ENCODE data around the gene IFIT3. TPM values are rescaled to one million over a fixed set of nuclear protein-coding genes. Genes with fewer than 3 reads are reported as not detected.
"Not testable (repeated sequence)": the region's sequence is repeated elsewhere in the genome, so short reads cannot be mapped to it uniquely, and the experiment has no call there.

IFIT3 gene
- total RNA-seq, 1 experiment from 2014 or later, result 24.0 TPM

DNA sequence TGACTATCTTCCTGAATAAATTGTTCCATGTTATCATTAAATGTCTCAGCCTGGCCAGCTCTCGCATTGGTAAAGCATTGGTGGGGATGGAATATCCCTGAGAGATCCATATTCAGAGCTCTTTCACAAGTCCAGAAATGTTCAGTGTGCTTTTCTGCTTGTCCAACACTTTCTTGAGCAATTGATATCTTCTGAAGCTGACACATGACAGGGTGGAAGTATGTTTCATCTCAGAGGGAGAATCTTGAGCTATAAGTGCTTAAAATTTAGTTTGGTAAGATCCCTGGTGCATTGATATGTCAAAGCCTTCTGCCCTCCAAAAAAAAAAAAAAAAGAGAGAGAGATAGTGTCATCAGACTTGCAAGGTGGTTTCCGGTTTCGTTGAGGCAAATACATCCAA lies 7.4 kb downstream of the IFIT3 start:
- no peak for DNase-seq (ENCODE audit: low read depth)

DNA sequence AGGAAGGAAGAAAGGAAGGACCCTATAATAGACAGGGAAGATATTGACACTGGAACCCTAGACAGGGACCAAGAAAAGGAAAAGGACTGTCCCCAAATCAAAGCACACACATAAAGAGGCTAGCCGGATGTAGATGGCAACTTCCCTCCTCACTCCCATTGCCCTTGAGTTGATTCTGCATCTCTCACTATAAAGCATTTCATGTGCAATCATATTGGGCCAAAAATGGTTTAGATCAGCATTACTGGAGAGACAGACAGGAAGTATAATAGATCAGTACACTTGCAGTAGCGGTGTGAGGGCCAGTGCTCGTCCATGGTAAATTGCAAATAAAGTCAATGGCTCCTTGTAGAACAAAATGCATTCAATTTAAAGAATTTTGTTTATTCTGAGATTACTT lies 8.4 kb downstream of the IFIT3 start:
- no peak for DNase-seq (ENCODE audit: low read depth)

DNA sequence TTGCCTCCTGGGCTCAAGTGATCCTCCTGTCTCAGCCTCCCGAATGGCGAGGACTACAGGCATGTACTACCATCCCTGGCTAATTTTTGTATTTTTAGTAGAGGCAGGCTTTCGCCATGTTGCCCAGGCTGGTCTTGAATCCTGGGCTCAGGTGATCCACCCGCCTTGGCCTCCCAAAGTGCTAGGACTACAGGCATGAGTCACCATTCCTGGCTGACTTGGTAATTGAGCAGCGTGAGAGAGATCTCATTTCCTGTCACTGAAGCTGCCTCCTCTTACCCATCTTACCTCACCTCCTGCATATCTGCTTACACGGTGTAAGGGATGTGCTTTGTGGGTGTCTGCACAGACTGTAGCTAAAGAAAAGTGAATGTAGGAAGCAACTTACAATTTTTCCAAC lies 9.7 kb downstream of the IFIT3 start:
- DNase-seq (ENCODE audit: low read depth), result peak; percentile 54

DNA sequence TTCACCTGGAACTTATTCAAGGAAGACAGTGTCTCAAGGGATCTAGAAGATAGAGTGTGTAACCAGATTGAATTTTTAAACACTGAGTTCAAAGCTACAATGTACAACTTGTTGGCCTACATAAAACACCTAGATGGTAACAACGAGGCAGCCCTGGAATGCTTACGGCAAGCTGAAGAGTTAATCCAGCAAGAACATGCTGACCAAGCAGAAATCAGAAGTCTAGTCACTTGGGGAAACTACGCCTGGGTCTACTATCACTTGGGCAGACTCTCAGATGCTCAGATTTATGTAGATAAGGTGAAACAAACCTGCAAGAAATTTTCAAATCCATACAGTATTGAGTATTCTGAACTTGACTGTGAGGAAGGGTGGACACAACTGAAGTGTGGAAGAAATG lies 10.9 kb downstream of the IFIT3 start:
- DNase-seq (ENCODE audit: low read depth), result no peak

DNA sequence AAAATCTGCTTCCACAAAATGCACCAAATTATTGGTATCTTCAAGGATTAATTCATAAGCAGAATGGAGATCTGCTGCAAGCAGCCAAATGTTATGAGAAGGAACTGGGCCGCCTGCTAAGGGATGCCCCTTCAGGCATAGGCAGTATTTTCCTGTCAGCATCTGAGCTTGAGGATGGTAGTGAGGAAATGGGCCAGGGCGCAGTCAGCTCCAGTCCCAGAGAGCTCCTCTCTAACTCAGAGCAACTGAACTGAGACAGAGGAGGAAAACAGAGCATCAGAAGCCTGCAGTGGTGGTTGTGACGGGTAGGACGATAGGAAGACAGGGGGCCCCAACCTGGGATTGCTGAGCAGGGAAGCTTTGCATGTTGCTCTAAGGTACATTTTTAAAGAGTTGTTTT lies 12.1 kb downstream of the IFIT3 start:
- DNase-seq (ENCODE audit: low read depth), result no peak

DNA sequence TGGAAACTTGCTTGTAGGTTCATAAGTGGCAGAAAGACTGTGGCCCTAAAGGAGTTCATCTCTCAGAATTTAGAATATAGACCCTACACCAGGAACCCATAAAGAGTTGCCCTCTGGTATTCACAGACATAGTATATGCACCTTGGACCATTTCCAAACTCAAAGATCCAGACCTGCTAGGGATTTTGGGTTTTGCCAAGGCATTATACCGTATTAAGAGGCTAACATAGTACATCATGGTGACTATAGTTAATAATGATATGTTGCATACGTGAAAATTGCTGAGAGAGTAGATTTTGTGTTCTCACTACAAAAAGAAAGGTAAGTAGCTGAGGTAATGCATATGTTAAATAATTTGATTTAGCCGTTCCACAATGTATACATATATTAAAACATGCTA lies 13.9 kb downstream of the IFIT3 start:
- no peak for DNase-seq (ENCODE audit: low read depth)

DNA sequence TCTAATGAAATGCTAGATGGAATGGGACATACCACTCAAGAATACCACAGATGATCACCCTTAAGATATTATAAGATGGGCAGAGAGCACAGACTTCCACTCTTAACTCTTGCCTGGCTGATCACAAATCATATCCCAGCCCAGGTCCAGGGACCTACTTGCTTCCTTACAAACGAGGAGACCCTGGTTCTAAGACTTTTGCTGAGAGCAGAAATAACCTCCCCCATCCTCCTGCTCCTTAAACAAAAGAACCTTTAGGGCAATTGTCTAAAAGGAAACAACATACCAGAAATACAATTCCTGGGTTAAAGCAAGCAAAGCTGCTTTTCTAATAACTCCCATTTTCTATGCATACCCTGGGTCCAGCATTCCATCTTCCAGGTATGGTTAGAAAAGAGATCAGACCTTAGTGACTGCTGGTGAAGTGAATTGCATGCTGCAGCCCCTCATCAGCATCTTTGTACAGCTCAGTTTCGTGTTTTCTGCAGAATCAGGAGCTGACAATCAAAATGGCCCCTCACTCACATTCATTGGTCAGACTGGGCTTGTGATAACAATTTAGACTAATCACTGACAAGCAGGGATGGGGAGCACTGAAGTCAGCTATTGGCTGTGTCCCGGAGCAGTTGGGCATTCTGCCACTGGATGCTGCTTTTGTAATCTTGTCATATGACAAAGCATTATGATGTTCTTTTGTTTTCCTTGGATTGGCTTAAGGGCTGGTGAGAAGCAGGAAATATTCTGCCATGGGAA lies 14.6 kb downstream of the IFIT3 start:
- DNase-seq (ENCODE audit: low read depth), result peak; percentile 84

DNA sequence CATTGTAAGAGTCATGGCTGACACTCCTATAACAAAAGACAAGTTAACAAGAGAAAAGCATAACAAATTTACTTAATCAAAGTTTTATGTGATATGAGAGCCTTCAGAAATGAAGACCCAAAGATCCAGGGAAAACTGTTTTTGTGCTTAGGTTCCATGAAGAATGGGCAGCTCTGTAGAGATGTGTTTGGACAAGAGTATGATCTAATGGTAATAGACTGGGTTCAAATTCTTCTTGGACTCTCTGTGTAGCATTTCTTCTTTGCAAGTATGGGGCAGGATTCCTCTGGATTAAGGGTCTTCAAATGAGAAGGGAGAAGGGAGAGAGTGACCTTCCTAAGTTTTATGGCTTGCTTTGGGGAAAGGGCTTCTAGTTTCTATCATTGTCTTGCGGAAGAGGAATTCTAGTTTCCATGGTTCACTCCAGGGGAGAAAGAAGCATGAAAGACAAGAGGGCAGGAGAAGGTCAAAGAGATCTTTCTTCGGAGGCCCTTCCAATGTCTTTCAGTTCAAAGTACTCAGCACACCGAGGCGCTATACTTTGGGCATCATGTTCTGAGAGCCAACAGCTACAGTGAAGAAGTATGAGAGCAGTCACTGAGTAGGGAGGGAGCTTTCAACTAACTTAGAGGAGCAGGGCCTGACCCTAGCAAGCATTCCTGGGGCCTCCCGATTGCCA lies 15.4 kb downstream of the IFIT3 start:
- no peak for DNase-seq (ENCODE audit: low read depth)

DNA sequence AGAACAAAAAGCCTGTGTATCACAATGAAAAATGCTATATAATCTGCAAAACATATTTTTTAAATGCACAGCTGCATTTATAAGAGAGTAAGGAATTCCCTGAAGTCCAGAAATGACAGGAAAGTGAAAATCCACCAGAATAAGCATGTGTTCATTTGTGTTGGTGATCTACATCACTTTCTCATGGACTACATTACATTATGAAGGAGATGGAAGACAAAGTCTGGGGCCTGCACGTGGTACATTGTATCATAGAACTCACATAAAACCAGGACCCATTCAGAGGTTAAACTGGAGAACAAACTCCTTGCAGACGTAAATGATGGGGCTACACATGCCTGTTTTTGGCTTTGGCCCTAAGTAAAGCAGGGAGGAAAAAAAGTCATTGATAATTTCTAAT lies 16.4 kb downstream of the IFIT3 start:
- no peak for DNase-seq (ENCODE audit: low read depth)

DNA sequence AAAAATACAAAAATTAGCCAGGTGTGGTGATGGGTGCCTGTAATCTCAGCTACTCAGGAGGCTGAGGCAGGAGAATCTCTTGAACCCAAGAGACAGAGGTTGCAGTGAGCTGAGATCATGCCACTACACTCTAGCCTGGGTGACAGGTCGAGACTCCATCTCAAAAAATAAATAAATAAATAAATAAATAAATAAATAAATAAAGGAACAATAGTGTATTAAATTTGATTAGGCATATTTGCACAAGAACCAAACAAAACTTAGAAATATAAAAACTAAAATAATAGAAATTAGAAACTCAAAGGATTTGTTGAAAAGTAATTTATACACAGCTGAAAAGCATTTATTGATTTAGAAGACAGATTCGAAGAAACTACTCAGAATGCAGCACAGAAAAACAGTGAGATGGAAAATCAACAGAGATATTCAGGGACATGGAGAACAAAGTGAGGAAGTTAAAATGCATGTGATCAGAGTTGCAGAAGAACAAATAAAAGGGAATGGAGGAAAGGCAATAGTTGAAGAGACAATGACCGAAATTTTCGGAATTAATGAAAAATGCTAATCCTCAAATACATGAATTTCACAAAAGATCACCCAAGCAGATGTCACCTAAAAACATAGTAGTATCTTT lies 17.7 kb downstream of the IFIT3 start:
- no peak for DNase-seq (ENCODE audit: low read depth)

DNA sequence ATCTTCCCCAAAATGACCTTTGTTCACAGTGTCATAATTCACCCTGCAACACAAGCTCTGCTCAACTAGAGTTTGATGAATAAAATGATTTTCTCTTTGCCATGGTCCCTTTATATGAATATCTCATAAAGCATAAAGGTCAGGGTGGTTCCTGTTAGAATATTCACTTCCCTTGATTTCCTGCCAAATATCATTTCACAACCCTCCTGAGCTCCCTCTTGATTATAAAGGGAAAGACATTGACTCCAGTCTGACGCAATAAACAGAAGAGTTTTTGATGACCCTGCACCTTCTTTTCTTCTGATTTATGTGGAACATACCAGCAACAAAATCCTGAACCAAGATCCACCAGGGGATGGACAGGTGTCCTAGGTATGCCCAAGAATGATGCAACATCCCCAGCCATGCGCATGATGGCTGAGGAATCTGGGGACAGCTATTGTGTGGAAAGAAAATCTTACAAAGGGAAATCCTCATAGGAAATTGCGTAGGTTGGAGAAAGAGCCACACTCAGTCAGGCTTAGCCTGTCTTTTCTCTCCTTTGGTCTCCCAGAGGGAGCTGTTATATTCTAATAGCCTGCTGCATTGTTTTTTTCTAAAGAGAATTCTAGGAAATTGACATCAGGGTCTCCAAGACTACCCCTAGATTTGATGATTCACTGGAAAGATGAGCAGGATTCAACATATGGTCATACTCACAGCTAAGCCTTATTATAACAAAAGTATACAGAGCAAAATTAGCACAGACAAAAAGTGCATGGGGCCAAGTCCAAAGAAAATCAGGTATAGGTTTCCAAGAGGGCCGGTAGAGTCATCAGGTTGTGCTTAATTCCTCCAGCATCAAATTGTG lies 18.8 kb downstream of the IFIT3 start:
- no peak for DNase-seq (ENCODE audit: low read depth)

DNA sequence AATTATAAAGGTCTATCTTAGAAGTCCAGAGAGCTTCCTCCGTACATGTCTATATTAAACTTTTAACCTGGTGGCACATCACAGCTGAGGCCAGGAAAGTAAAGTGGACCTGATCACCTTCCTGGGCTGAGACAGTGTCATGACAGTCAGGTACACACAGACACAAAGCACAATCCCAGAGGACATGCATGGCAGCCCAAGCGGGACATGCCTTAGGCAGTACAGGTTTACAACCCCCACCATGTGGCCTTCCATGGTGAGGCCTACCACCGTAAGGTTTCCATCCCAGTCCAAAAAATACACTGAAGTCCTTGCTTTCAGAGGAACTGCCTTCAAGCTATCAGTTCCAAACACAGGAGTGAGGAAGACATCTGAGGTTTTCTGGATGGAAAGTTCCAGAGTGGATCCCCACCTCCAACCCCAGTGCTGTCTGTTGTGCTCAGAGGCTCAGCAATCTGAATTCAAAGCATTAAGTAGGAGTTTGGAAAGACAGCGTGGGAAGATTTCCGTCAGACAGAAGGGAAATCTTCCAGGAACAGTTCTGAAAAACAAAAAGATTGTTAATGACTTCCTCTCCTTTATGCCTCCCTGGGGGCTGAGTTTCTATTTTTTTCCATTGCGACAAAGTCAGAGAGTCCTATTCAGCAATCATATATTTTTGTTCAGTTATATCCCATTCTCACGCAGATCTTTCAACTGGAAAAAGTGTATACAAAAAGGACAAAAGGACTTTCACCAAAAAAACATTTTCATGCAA lies 20.1 kb downstream of the IFIT3 start:
- no peak for DNase-seq (ENCODE audit: low read depth)

DNA sequence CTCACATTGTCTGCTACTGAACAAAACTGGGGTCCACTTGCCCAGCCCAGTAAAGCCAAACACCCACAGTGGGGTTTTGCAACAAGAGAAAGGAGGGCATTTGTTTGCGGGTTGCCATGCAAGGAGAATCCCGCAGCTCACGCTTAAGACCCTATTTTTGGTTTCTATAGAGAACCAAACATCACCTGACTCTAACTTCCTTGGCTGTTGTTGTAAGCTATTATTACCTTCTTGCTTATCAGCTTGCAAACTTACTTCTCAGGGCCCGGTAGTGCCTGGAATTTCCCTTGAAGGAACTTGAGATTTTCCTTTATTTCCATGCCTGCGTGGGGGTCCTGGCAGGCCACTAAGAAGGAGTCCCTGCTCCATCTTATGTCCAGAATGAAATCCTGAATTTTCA lies 20.7 kb downstream of the IFIT3 start:
- DNase-seq (ENCODE audit: low read depth), result no peak

DNA sequence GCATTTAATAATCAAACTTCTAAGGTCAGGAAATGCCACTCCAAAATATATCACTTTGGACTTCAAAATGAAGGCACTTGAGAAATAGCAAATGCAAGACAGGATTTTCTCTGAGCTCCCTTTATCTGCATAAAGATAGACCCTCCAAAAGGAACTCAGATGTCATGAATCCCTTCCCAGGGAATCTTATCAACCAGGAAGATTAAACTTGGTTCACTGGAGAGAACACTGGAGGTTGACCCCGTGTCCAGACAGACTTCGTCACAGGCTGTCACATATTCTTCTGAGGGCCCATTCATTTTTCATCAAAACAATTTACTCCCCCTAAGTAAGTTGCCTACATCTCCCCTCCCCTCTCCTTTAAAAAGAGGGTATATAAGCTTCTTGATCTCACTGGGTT lies 21.2 kb downstream of the IFIT3 start:
- DNase-seq (ENCODE audit: low read depth), result no peak

DNA sequence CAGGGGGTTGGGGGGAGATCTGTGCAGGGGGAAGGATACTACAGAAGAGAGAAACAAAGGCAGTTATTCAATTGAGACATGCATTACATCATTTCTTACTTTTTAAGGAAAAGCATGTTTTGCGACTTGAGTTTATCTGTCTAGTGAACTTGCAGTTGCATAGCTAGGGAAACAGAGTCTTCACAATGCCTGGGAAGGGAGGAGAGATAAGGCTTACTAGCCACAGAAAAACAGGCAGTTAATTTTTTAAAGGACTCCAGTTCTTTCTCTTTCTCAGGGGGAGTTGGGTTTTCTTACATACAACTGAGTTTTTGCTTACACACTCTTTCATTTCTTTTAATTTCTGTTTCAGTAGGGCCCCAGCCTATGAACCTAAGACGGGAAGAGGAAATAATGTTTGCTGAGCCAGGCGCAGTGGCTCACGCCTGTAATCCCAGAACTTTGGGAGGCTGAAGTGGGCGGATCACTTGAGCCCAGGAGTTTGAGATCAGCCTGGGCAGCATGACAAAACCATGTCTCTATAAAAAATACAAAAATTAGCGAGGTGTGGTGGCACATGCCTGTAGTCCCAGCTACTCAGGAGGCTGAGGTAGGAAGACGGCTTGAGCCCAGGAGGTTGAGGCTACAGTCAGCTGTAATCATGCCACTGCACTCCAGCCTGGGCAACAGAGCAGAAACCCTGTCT lies 23.0 kb downstream of the IFIT3 start:
- DNase-seq (ENCODE audit: low read depth), result not testable (repeated sequence)

DNA sequence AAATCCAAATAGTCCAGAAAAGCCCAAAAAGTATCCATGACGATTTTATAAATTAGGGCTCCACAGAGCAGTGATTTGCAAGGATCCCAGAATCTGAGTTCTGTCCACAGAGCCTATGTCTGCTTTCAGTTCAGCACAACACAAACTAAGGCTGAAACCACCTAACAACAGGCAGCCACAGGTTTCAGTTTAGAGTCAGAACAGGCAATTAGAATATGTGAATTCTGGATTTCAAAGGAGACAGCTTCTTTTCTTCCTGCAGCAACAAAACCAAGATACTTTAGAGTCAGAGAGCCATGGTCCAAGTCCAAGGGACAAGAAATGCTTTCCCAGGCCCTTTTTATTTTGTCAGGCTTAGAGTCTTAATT lies 23.6 kb downstream of the IFIT3 start:
- no peak for DNase-seq (ENCODE audit: low read depth)

DNA sequence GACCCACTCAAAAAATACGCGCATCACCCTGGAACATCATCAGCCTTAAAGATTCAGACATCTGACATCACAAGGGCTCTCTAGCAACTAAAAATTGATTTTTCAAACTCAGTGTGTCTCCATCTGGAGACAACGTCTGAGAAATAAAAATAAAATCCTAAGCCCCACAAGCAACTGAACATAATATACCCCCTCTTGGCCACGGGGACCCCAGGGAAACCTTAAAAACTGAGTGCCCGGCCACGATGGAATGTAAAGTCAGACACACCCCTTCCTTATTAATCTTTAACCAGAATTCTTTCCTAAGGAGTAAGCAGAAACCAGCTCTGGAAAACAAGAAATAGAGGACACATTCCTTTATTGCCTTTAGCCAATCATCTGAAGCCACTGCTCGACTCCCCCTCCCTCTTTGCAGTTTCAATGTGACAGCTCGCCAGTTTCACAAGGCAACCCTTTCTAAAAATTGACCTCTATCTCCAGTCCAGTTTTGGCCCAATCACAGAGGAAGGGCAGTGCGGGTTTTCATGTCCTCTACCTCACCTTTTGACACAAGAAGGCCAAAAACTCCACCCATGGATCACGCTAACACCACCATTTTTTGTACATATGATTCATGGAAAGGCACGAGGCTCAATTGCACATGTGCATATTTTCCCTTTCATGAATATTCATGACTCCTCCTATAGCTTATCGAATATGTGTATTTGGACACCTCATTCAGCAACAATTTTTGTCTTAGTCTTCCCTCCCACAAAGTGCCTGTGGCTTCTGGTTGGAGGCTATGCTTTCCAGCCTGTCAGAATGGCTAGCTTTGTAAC lies 24.2 kb downstream of the IFIT3 start:
- peak; percentile 88 for DNase-seq (ENCODE audit: low read depth)

DNA sequence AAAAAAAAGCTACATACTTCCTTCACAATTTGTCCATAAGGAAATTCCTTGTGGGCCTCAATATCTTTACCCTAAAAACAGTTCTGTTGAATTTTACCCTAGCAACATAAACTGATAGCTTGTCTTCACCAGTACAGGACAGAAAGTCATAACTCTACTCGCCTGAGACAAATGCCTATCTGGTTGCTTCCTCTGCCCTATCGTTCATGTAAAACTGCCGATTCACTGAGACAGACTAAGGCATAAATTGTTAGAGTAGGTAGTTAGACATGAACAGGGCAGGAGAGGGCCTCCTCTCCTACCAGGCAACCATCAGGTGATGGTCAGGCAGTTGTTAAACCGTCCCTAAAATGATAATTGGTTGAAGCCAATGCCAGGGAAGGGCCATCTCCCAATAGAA lies 25.0 kb downstream of the IFIT3 start:
- no peak for DNase-seq (ENCODE audit: low read depth)

DNA sequence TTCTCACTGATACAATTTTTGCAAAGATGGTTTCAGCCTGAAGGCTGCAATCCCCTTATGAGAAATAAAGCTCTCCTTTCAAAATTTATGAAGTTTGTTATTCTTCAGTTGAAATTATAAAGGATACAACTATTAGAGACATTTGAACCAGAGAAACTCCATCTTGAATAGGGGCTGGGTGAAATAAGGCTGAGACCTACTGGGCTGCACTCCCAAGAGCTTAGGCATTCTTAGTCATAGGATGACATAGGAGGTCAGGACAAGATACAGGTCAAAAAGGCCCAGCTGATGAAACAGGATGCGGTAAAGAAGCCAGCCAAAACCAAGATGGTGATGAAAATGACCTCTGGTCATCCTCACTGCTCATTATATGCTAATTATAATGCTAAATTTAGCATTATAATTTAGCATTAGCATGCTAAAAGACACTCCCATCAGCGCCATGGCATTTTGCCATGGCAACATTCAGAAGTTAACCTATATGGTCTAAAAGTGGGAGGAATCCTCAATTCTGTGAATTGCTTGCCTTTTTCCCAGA lies 27.7 kb downstream of the IFIT3 start:
- DNase-seq (ENCODE audit: low read depth), result peak; percentile 88

DNA sequence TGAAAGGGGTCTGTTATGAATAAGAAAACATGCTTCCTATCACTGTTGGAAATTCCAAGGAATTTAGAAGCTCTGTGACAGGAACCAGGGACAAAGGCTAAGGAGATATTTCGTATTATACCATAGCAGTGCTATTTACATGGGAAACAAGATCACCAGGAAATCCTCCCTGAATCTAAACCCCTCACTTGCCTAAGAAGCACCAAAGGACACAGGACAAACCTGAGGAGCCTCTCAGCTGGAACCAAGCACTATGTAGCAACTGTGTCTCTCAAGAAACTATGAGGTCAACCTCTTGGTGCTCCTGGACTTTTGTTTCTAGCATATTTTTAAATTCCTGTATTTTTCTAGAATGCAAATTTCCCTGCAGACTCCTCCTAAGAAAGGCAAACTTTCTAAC lies 29.3 kb downstream of the IFIT3 start:
- DNase-seq (ENCODE audit: low read depth), result no peak
